K562 (cell line): ENCODE data around the gene ARF1. TPM values are rescaled to one million over a fixed set of nuclear protein-coding genes. Genes with fewer than 3 reads are reported as not detected.

ENCODE experiments used
- BRD4 ChIP-seq: fragments of 200-600 bp; sonication (generic); IDR thresholded peaks from 2 replicates; pipeline ENCODE4 v1.6.1; 2017; ENCODE audit warnings: inconsistent platforms
- ELF2 ChIP-seq: fragments of 250-450 bp; sonication (Bioruptor Pico); IDR thresholded peaks from 2 replicates; pipeline ENCODE4 v1.5.0; 2021; ENCODE audit warnings: mild to moderate bottlenecking
- FOXJ3 ChIP-seq: sonication (generic); formaldehyde crosslinking; IDR thresholded peaks from 2 replicates; pipeline ENCODE4 v1.4.0; 2020; ENCODE audit warnings: mild to moderate bottlenecking, missing genetic modification reagents
- FOXK1 ChIP-seq: sonication (generic); formaldehyde crosslinking; IDR thresholded peaks from 2 replicates; pipeline ENCODE4 v1.8.0; 2022; ENCODE audit warnings: missing genetic modification reagents, mild to moderate bottlenecking, borderline replicate concordance
- GTF2B ChIP-seq: IDR thresholded peaks from 2 replicates; pipeline ENCODE4 v1.6.1; 2011; ENCODE audit not compliant: insufficient read length; ENCODE audit errors: extremely low read depth
- HDAC1 ChIP-seq, 2 experiments: fragments of 450-650 bp; IDR thresholded peaks; 2 replicates each; pipeline ENCODE4 v1.6.1; 2016 to 2017; ENCODE audit warnings: inconsistent platforms in 1 of 2, mild to moderate bottlenecking in 1 of 2, moderate library complexity in 1 of 2
- HMGN3 ChIP-seq: IDR thresholded peaks from 2 replicates; pipeline ENCODE4 v1.6.1; 2011; ENCODE audit warnings: borderline replicate concordance, low read depth, mild to moderate bottlenecking, mixed read lengths, low read length; ENCODE audit not compliant: insufficient read length; ENCODE audit errors: extremely low read depth
- HOXB6 ChIP-seq: fragments of 250-450 bp; sonication (Bioruptor Pico); IDR thresholded peaks from 2 replicates; pipeline ENCODE4 v1.5.1; 2022; ENCODE audit warnings: mild to moderate bottlenecking, borderline replicate concordance
- MYNN ChIP-seq, 2 experiments: sonication (generic); formaldehyde crosslinking in 1 of 2; IDR thresholded peaks; 2 replicates each; pipeline versions ENCODE4 v1.5.0 to v1.6.1; 2016 to 2020; ENCODE audit warnings: antibody characterized with exemption in 1 of 2, missing genetic modification reagents in 1 of 2
- RBM34 ChIP-seq: fragments of 200-400 bp; formaldehyde crosslinking; IDR thresholded peaks from 2 replicates; pipeline ENCODE4 v1.6.1; 2018; ENCODE audit warnings: low read length, borderline replicate concordance; ENCODE audit not compliant: insufficient read depth
- REST ChIP-seq, 2 experiments: fragments of 450-650 bp; formaldehyde crosslinking in 1 of 2; IDR thresholded peaks; 2 replicates each; pipeline versions ENCODE4 v1.4.0 to v1.6.1; 2014 to 2020; ENCODE audit warnings: mild to moderate bottlenecking in 2 of 2, borderline replicate concordance in 1 of 2, low read depth in 1 of 2
- SMARCA5 ChIP-seq: fragments of 450-650 bp; IDR thresholded peaks from 2 replicates; pipeline ENCODE4 v1.6.1; 2016
- TAF15 ChIP-seq: fragments of 200-400 bp; formaldehyde crosslinking; IDR thresholded peaks from 2 replicates; pipeline ENCODE4 v1.6.1; 2017; ENCODE audit warnings: mild to moderate bottlenecking, low read depth, low read length, moderate library complexity
- TCF3 ChIP-seq: sonication (generic); formaldehyde crosslinking; IDR thresholded peaks from 2 replicates; pipeline ENCODE4 v1.4.0; 2020; ENCODE audit warnings: mild to moderate bottlenecking, missing genetic modification reagents
- ZBTB1 ChIP-seq: sonication (generic); formaldehyde crosslinking; IDR thresholded peaks from 2 replicates; pipeline ENCODE4 v1.8.1; 2023; ENCODE audit warnings: missing genetic modification reagents, low read depth, mild to moderate bottlenecking, borderline replicate concordance
- ZEB2 ChIP-seq: fragments of 450-650 bp; IDR thresholded peaks from 2 replicates; pipeline ENCODE4 v1.6.1; 2016
- ZNF212 ChIP-seq: fragments of 450-650 bp; formaldehyde crosslinking; IDR thresholded peaks from 2 replicates; pipeline ENCODE4 v1.4.0; 2020; ENCODE audit warnings: mild to moderate bottlenecking
- ZNF232 ChIP-seq: sonication (generic); formaldehyde crosslinking; IDR thresholded peaks from 2 replicates; pipeline ENCODE4 v1.8.0; 2022; ENCODE audit warnings: mild to moderate bottlenecking, missing genetic modification reagents
- polyA plus RNA-seq, 8 experiments: library from polyadenylated mRNA; depleted of rRNA in 4 of 8; stranded (reverse) in 5 of 8; unstranded in 3 of 8; fragments of >200 nt; fragmentation: Nextera tagmentation in 2 of 8; fragmentation: Illumina TruSeq in 1 of 8; extraction: Ambion mirVana in 2 of 8; extraction: Trizol in 1 of 8; gene quantifications; 2 replicates each; pipeline versions ENCODE4 v1.2.1 to v1.2.3, GENCODE V29; 2011 to 2014; ENCODE audit warnings: inconsistent platforms in 1 of 8, missing spikeins in 1 of 8
- total RNA-seq, 7 experiments: library from RNA; depleted of rRNA in 6 of 7; stranded (reverse); fragments of >200 nt in 6 of 7; fragmentation: Illumina TruSeq in 2 of 7; extraction: Trizol in 2 of 7; gene quantifications; 2 replicates each; pipeline versions ENCODE4 v1.2.1 to v1.2.3, GENCODE V29; 2011 to 2021; ENCODE audit warnings: low replicate concordance in 1 of 7

The ARF1 gene
- total and polyA plus RNA-seq, 9 of the 15 experiments (the other 6 are each of a cell fraction or from before 2014, with no cell fraction given), result 69.8 to 593 (median 325) TPM

- TF ChIP-seq TCF3 (CRISPR knock-in tag) (0 out of 2 replicates have a peak, but pooled peaks have one; percentile 3), ZNF212 (CRISPR knock-in tag) (0 out of 2 replicates have a peak, but pooled peaks have one; percentile 69), ELF2 (CRISPR knock-in tag) (peak; percentile 77), FOXK1 (CRISPR knock-in tag) (peak; percentile 64; the same call in 1 of the 2 replicates), HMGN3 (peak; percentile 25), RBM34 (no peak), HOXB6 (CRISPR knock-in tag) (no peak), SMARCA5 (0 out of 2 replicates have a peak, but pooled peaks have one; percentile 13), FOXJ3 (CRISPR knock-in tag) (no peak), MYNN (IDR thresholded peaks at IDR 0.05) (no peak; the same call in 1 of the 2 replicates), MYNN (CRISPR knock-in tag; IDR thresholded peaks at IDR 0.05) (0 out of 2 replicates have a peak, but pooled peaks have one; percentile 38), ZNF232 (CRISPR knock-in tag) (0 out of 2 replicates have a peak, but pooled peaks have one; percentile 12), ZEB2 (no peak), ZBTB1 (CRISPR knock-in tag) (peak; percentile 65; the same call in 1 of the 2 replicates), HDAC1 (IDR thresholded peaks at IDR 0.05) (no peak; a peak in 1 of 4 replicates), TAF15 (no peak), BRD4 (peak; percentile 99), REST (IDR thresholded peaks at IDR 0.05; ENCODE audit: borderline replicate concordance) (no peak), REST (CRISPR knock-in tag; IDR thresholded peaks at IDR 0.05; ENCODE audit: low read depth) (peak; percentile 79), GTF2B (no peak)
Observed at GRCh38 chr1:228082918-228083870, 686 bp downstream of the ARF1 start (continued).
